Neural cell (in vitro differentiated cells): ENCODE data around the gene COA3. TPM values are rescaled to one million over a fixed set of nuclear protein-coding genes. Genes with fewer than 3 reads are reported as not detected.

Source experiments
- H2AFZ ChIP-seq: fragments of 200-600, 300-800 bp; sonication (generic), shearing (Covaris generic); 2 replicates; pipeline ENCODE4 v1.6.0; 2014; ENCODE audit warnings: low read depth, mild to moderate bottlenecking, antibody characterized with exemption, low read length, moderate library complexity
- H3F3A ChIP-seq: fragments of 200-600 bp; shearing (Covaris generic); 2 replicates; pipeline ENCODE4 v1.6.1; 2016; ENCODE audit warnings: mild to moderate bottlenecking, moderate library complexity, mixed read lengths, antibody characterized with exemption, low read length; ENCODE audit not compliant: insufficient read depth, poor library complexity, severe bottlenecking
- H3K27ac ChIP-seq: fragments of 200-600, 300-800 bp; sonication (generic), shearing (Covaris generic); 2 replicates; pipeline ENCODE4 v1.5.1; 2014; ENCODE audit warnings: mild to moderate bottlenecking, low read length, moderate library complexity
- H3K27me3 ChIP-seq: fragments of 300-800, 200-600 bp; sonication (generic), shearing (Covaris generic); 2 replicates; pipeline ENCODE4 v1.6.0; 2014; ENCODE audit warnings: mild to moderate bottlenecking, low read depth, low read length, moderate library complexity; ENCODE audit not compliant: insufficient read depth
- H3K36me3 ChIP-seq: fragments of 300-800, 200-600 bp; sonication (generic), shearing (Covaris generic); 2 replicates; pipeline ENCODE4 v1.5.1; 2014; ENCODE audit warnings: mild to moderate bottlenecking, antibody characterized with exemption, low read length, moderate library complexity; ENCODE audit not compliant: insufficient read depth
- H3K4me2 ChIP-seq: fragments of 300-800, 200-600 bp; sonication (generic), shearing (Covaris generic); 2 replicates; pipeline ENCODE4 v1.6.0; 2014; ENCODE audit warnings: mild to moderate bottlenecking, low read length
- H3K4me3 ChIP-seq: fragments of 300-800, 200-600 bp; sonication (generic), shearing (Covaris generic); 2 replicates; pipeline ENCODE4 v1.5.1; 2014; ENCODE audit warnings: mild to moderate bottlenecking, low read length, moderate library complexity
- H3K79me2 ChIP-seq: fragments of 200-600 bp; shearing (Covaris generic); replicated peaks from 2 replicates; pipeline ENCODE4 v1.6.0; 2014; ENCODE audit warnings: mild to moderate bottlenecking, low read length, moderate library complexity; ENCODE audit not compliant: insufficient read depth
- H3K9ac ChIP-seq: fragments of 300-800, 200-600 bp; sonication (generic), shearing (Covaris generic); 2 replicates; pipeline ENCODE4 v1.6.1; 2016; ENCODE audit warnings: mild to moderate bottlenecking, low read length, mixed read lengths
- H3K9me2 ChIP-seq: fragments of 200-600 bp; shearing (Covaris generic); 2 replicates; pipeline ENCODE4 v1.6.1; 2016; ENCODE audit warnings: mild to moderate bottlenecking, low read length, mixed read lengths; ENCODE audit not compliant: insufficient read depth
- H3K9me3 ChIP-seq: fragments of 200-600, 300-800 bp; sonication (generic), shearing (Covaris generic); 2 replicates; pipeline ENCODE4 v1.6.1; 2016; ENCODE audit warnings: mild to moderate bottlenecking, mixed run types, low read length, moderate library complexity, mixed read lengths
- H4K20me1 ChIP-seq: fragments of 200-600 bp; shearing (Covaris generic); 2 replicates; pipeline ENCODE4 v1.6.1; 2016; ENCODE audit warnings: mild to moderate bottlenecking, mixed run types; ENCODE audit not compliant: insufficient read depth
- CTCF ChIP-seq: fragments of 450-650 bp; IDR thresholded peaks from 2 replicates; pipeline ENCODE4 v1.5.1; 2014; ENCODE audit warnings: antibody characterized with exemption, mild to moderate bottlenecking, moderate library complexity; ENCODE audit not compliant: poor library complexity, severe bottlenecking
- EP300 ChIP-seq: fragments of 450-650 bp; conservative IDR thresholded peaks from 2 replicates; pipeline ENCODE4 v1.6.1; 2014; ENCODE audit warnings: antibody characterized with exemption, mild to moderate bottlenecking, moderate library complexity; ENCODE audit not compliant: poor library complexity, severe bottlenecking
- EZH2 ChIP-seq: fragments of 200-600, 300-800 bp; shearing (Covaris generic), sonication (generic); IDR thresholded peaks from 2 replicates; pipeline ENCODE4 v1.6.1; 2014; ENCODE audit warnings: antibody characterized with exemption, low read length, borderline replicate concordance, mild to moderate bottlenecking; ENCODE audit not compliant: insufficient read depth, poor library complexity, severe bottlenecking
- MXI1 ChIP-seq: fragments of 450-650 bp; conservative IDR thresholded peaks from 2 replicates; pipeline ENCODE4 v1.6.1; 2014; ENCODE audit warnings: antibody characterized with exemption, mild to moderate bottlenecking; ENCODE audit not compliant: poor library complexity, severe bottlenecking
- POLR2AphosphoS5 ChIP-seq: IDR thresholded peaks from 2 replicates; pipeline ENCODE4 v1.6.1; 2012
- RAD21 ChIP-seq: fragments of 450-650 bp; conservative IDR thresholded peaks from 2 replicates; pipeline ENCODE4 v1.6.1; 2014; ENCODE audit warnings: antibody characterized with exemption, mild to moderate bottlenecking, moderate library complexity
- REST ChIP-seq: IDR thresholded peaks from 2 replicates; pipeline ENCODE4 v1.6.1; 2012; ENCODE audit warnings: borderline replicate concordance
- SMC3 ChIP-seq: fragments of 450-650 bp; conservative IDR thresholded peaks from 2 replicates; pipeline ENCODE4 v1.6.1; 2014; ENCODE audit warnings: antibody characterized with exemption, mild to moderate bottlenecking, moderate library complexity; ENCODE audit not compliant: poor library complexity
- TAF1 ChIP-seq: IDR thresholded peaks from 2 replicates; pipeline ENCODE4 v1.6.1; 2012; ENCODE audit warnings: low read depth
- polyA plus RNA-seq: library from polyadenylated mRNA; depleted of rRNA; stranded (reverse); fragments of >200 nt; gene quantifications from 2 replicates; pipeline ENCODE4 v1.2.3, GENCODE V29; 2014

COA3 gene
- polyA plus RNA-seq, 1 donor from 2014 or later = 234 TPM

GRCh38 chr17:42748908-42749798 is 49.4 kb downstream of the COA3 start:
- Histone ChIP-seq H4K20me1 (no peaks in the 10 kb centered on the region), H3K9me2 (no peaks in the 10 kb centered on the region), H3K27me3 (no peaks in the 10 kb centered on the region), H3K4me2 (no peak overlapping the region), H3K9ac (no peak overlapping the region), H3K27ac (no peak overlapping the region), H2AFZ (no peak overlapping the region), H3K9me3 (no peaks in the 10 kb centered on the region), H3K79me2 (no peaks in the 10 kb centered on the region), H3K36me3 (no peaks in the 10 kb centered on the region), H3K4me3 (no peak overlapping the region), H3F3A (no peaks in the 10 kb centered on the region)
- TF ChIP-seq CTCF (no peak), EZH2 (no peak), RAD21 (no peak), TAF1 (no peak), REST (no peak), MXI1 (no peak), POLR2AphosphoS5 (no peak), SMC3 (no peak), EP300 (no peak)

GRCh38 chr17:42748202-42748907 is 50.1 kb downstream of the COA3 start:
- H3K27ac ChIP-seq = no peak overlapping the region
- no peak overlapping the region for H3K4me2 ChIP-seq
- no peak overlapping the region for H3K4me3 ChIP-seq

More at GRCh38 chr17:42748202-42748907, 50.1 kb downstream of the COA3 start:
- H4K20me1 ChIP-seq = no peaks in the 10 kb centered on the region
- no peaks in the 10 kb centered on the region for H3K9me2 ChIP-seq
- no peaks in the 10 kb centered on the region for H3K27me3 ChIP-seq
- no peaks in the 10 kb centered on the region for H3K9me3 ChIP-seq
- no peak for TF ChIP-seq REST
- no peak for TF ChIP-seq EP300
- TF ChIP-seq CTCF = no peak
- no peak for TF ChIP-seq TAF1
- no peak for TF ChIP-seq SMC3
- no peak for TF ChIP-seq RAD21
- no peak for TF ChIP-seq EZH2
- TF ChIP-seq MXI1 = no peak
- H3K36me3 ChIP-seq = no peaks in the 10 kb centered on the region
- H3K9ac ChIP-seq = no peak overlapping the region
- peaks cover 5% of the 10 kb centered on the region for H3K79me2 ChIP-seq
- H2AFZ ChIP-seq = no peak overlapping the region
- no peaks in the 10 kb centered on the region for H3F3A ChIP-seq
